H9 (cell line): ENCODE data around the gene STX17. TPM values are rescaled to one million over a fixed set of nuclear protein-coding genes. Genes with fewer than 3 reads are reported as not detected.
A peak's percentile ranks its signal among the peaks of the same experiment; 100 is the strongest.

Source experiments
- DNase-seq: peaks from one replicate; pipeline ENCODE4 v3.0.0-alpha.2; 2017
- H2AFZ ChIP-seq: one replicate; pipeline ENCODE4 v1.6.1; 2013; ENCODE audit warnings: mild to moderate bottlenecking, low read length, control low read depth, moderate library complexity
- H2AK5ac ChIP-seq: 2 replicates; pipeline ENCODE4 v1.6.1; 2013; ENCODE audit warnings: low read length, control low read depth, mixed read lengths; ENCODE audit not compliant: insufficient read length
- H2BK120ac ChIP-seq: one replicate; pipeline ENCODE4 v1.6.1; 2013; ENCODE audit warnings: low read depth, mild to moderate bottlenecking, low read length, control low read depth, inconsistent platforms; ENCODE audit not compliant: poor library complexity, severe bottlenecking
- H2BK12ac ChIP-seq: 2 replicates; pipeline ENCODE4 v1.6.1; 2013; ENCODE audit warnings: low read length, control low read depth, mixed read lengths, low read depth; ENCODE audit not compliant: insufficient read length
- H2BK15ac ChIP-seq: 2 replicates; pipeline ENCODE4 v1.6.1; 2013; ENCODE audit warnings: low read depth, low read length, control low read depth
- H2BK20ac ChIP-seq: one replicate; pipeline ENCODE4 v1.6.1; 2013; ENCODE audit warnings: low read depth, mild to moderate bottlenecking, low read length, control low read depth, inconsistent platforms; ENCODE audit not compliant: poor library complexity, severe bottlenecking
- H2BK5ac ChIP-seq: 2 replicates; pipeline ENCODE4 v1.6.1; 2013; ENCODE audit warnings: low read length, control low read depth, mixed read lengths; ENCODE audit not compliant: insufficient read length
- H3K14ac ChIP-seq: 2 replicates; pipeline ENCODE4 v1.6.1; 2013; ENCODE audit warnings: low read length, control low read depth; ENCODE audit not compliant: insufficient read depth
- H3K18ac ChIP-seq: 2 replicates; pipeline ENCODE4 v1.6.1; 2013; ENCODE audit warnings: low read depth, mild to moderate bottlenecking, mixed read lengths, low read length, control low read depth; ENCODE audit not compliant: insufficient read length
- H3K23ac ChIP-seq: 2 replicates; pipeline ENCODE4 v1.6.1; 2013; ENCODE audit warnings: low read length, control low read depth, mixed read lengths, low read depth; ENCODE audit not compliant: insufficient read length
- H3K23me2 ChIP-seq: 2 replicates; pipeline ENCODE4 v1.6.1; 2013; ENCODE audit warnings: low read depth, mild to moderate bottlenecking, mixed read lengths, low read length, control low read depth; ENCODE audit not compliant: insufficient read length, poor library complexity, severe bottlenecking
- H3K27ac ChIP-seq: 2 replicates; pipeline ENCODE4 v1.5.1; 2013; ENCODE audit warnings: low read length, control low read depth, mixed read lengths, low read depth; ENCODE audit not compliant: insufficient read length
- H3K27me3 ChIP-seq: 2 replicates; pipeline ENCODE4 v1.6.1; 2013; ENCODE audit warnings: low read length, control low read depth, inconsistent platforms; ENCODE audit not compliant: insufficient read depth
- H3K4ac ChIP-seq: 2 replicates; pipeline ENCODE4 v1.6.1; 2013; ENCODE audit warnings: low read depth, mild to moderate bottlenecking, control low read depth, inconsistent platforms, low read length, moderate library complexity
- H3K4me1 ChIP-seq: 2 replicates; pipeline ENCODE4 v1.6.1; 2013; ENCODE audit warnings: low read length, control low read depth, inconsistent platforms; ENCODE audit not compliant: insufficient read depth
- H3K4me2 ChIP-seq: 2 replicates; pipeline ENCODE4 v1.6.1; 2013; ENCODE audit warnings: low read length, control low read depth, mixed read lengths; ENCODE audit not compliant: insufficient read length, insufficient read depth
- H3K56ac ChIP-seq: 2 replicates; pipeline ENCODE4 v1.6.1; 2013; ENCODE audit warnings: low read depth, mild to moderate bottlenecking, mixed read lengths, low read length, control low read depth; ENCODE audit not compliant: insufficient read length
- H3K79me1 ChIP-seq: 2 replicates; pipeline ENCODE4 v1.6.1; 2013; ENCODE audit warnings: low read depth, mild to moderate bottlenecking, moderate library complexity, low read length, control low read depth, inconsistent platforms; ENCODE audit not compliant: insufficient read depth, poor library complexity, severe bottlenecking
- H3K79me2 ChIP-seq: 2 replicates; pipeline ENCODE4 v1.6.1; 2013; ENCODE audit warnings: low read length, control low read depth, inconsistent platforms; ENCODE audit not compliant: insufficient read depth
- H3K9ac ChIP-seq: 2 replicates; pipeline ENCODE4 v1.6.1; 2013; ENCODE audit warnings: low read length, control low read depth, mixed read lengths; ENCODE audit not compliant: insufficient read length; ENCODE audit errors: extremely low read depth
- H3K9me3 ChIP-seq: one replicate; pipeline ENCODE4 v1.6.1; 2013; ENCODE audit warnings: low read depth, low read length, inconsistent platforms; ENCODE audit not compliant: control insufficient read depth
- H3T11ph ChIP-seq: one replicate; pipeline ENCODE4 v1.6.1; 2013; ENCODE audit warnings: mild to moderate bottlenecking, low read length, control low read depth, inconsistent platforms
- H4K20me1 ChIP-seq: one replicate; pipeline ENCODE4 v1.6.1; 2013; ENCODE audit not compliant: control insufficient read depth, insufficient read length, insufficient read depth
- H4K5ac ChIP-seq: 2 replicates; pipeline ENCODE4 v1.6.1; 2013; ENCODE audit warnings: low read depth, mild to moderate bottlenecking, mixed read lengths, low read length, control low read depth; ENCODE audit not compliant: insufficient read length
- H4K8ac ChIP-seq: replicated peaks from 2 replicates; pipeline ENCODE4 v1.6.1; 2013; ENCODE audit warnings: low read length, control low read depth, mixed read lengths, low read depth; ENCODE audit not compliant: insufficient read length
- H4K91ac ChIP-seq: 2 replicates; pipeline ENCODE4 v1.6.1; 2013; ENCODE audit warnings: low read depth, mild to moderate bottlenecking, moderate library complexity, mixed read lengths, low read length, control low read depth; ENCODE audit not compliant: insufficient read length
- H3K27ac Mint-ChIP-seq, 3 experiments: 2 replicates in 2 of 3; 3 replicates in 1 of 3; pipeline ENCODE4 v1.8.0; 2020 to 2021; ENCODE audit warnings: mixed read lengths in 3 of 3, mild to moderate bottlenecking in 1 of 3, moderate library complexity in 1 of 3
- H3K27me3 Mint-ChIP-seq: 2 replicates; pipeline ENCODE4 v1.8.0; 2021; ENCODE audit warnings: low read depth, mild to moderate bottlenecking, moderate library complexity, mixed read lengths
- H3K36me3 Mint-ChIP-seq, 3 experiments: 2 replicates in 2 of 3; 3 replicates in 1 of 3; pipeline ENCODE4 v1.8.0; 2020 to 2021; ENCODE audit warnings: low read depth in 3 of 3, mixed read lengths in 3 of 3; ENCODE audit not compliant: insufficient read depth in 1 of 3
- H3K4me1 Mint-ChIP-seq, 2 experiments: 2 replicates each; pipeline ENCODE4 v1.8.0; 2020; ENCODE audit warnings: mixed read lengths in 2 of 2
- H3K4me3 Mint-ChIP-seq, 2 experiments: 2 replicates in 1 of 2; 3 replicates in 1 of 2; pipeline ENCODE4 v1.8.0; 2020 to 2021; ENCODE audit warnings: mild to moderate bottlenecking in 2 of 2, mixed read lengths in 2 of 2, moderate library complexity in 1 of 2
- H3K9me3 Mint-ChIP-seq, 2 experiments: 2 replicates in 1 of 2; 3 replicates in 1 of 2; pipeline ENCODE4 v1.8.0; 2020; ENCODE audit warnings: mild to moderate bottlenecking in 2 of 2, mixed read lengths in 2 of 2, moderate library complexity in 1 of 2
- CTCF ChIP-seq: fragments of 200-600 bp; sonication (generic); conservative IDR thresholded peaks from 3 replicates; pipeline ENCODE4 v1.8.0; 2021; ENCODE audit warnings: antibody characterized with exemption, mild to moderate bottlenecking
- WGBS: extraction: QIAGEN DNeasy Blood & Tissue Kit; methylation state at CpG from one replicate; pipeline ENCODE4 v1.1.7; 2013; ENCODE audit warnings: missing lambda C conversion rate, low lambda C conversion rate, mixed read lengths; ENCODE audit not compliant: insufficient read length; ENCODE audit errors: extremely low coverage; 5-methylcytosine and 5-hydroxymethylcytosine counted together
- total RNA-seq: library from RNA; stranded (reverse); gene quantifications from 2 replicates; pipeline ENCODE4 v1.2.1, GENCODE V29; 2021

STX17 gene
- total RNA-seq, 1 experiment from 2014 or later, result 21.2 TPM

- Histone ChIP-seq H3K18ac (no peak overlapping the region), H3K27ac (no peak overlapping the region), H3K79me2 (no peaks in the 10 kb centered on the region), H2BK20ac (no peak overlapping the region), H3K23ac (no peak overlapping the region), H3K23me2 (no peaks in the 10 kb centered on the region), H2BK15ac (no peak overlapping the region), H2AK5ac (no peak overlapping the region), H3K79me1 (no peaks in the 10 kb centered on the region), H2BK12ac (no peak overlapping the region), H3K27me3 (no peaks in the 10 kb centered on the region), H2BK5ac (no peak overlapping the region), H3K9me3 (no peaks in the 10 kb centered on the region), H3K4ac (no peak overlapping the region), H4K5ac (no peak overlapping the region), H3T11ph (no peak overlapping the region), H4K20me1 (no peaks in the 10 kb centered on the region), H3K9ac (no peak overlapping the region), H3K14ac (no peak overlapping the region), H4K91ac (no peak overlapping the region), H3K56ac (no peak overlapping the region), H2BK120ac (no peak overlapping the region), H3K4me1 (no peaks in the 10 kb centered on the region), H3K4me2 (no peak overlapping the region), H4K8ac (no peak overlapping the region), H2AFZ (no peak overlapping the region)
- Mint-ChIP-seq H3K9me3 (no peaks in the 10 kb centered on the region), H3K27ac (0 out of 7 replicates have a peak overlapping the region, but pooled peaks of 1 of the 3 experiments have one; percentile 22), H3K27me3 (no peaks in the 10 kb centered on the region), H3K4me3 (no peak overlapping the region), H3K4me1 (peaks cover 15 to 20% of the 10 kb centered on the region in 2 experiments), H3K36me3 (no peaks in the 10 kb centered on the region)
- no peak for DNase-seq
- TF ChIP-seq CTCF, result no peak
- WGBS, result no CpG with 5 or more reads among the region's 3 CpGs
These were observed 70.8 kb downstream of the STX17 start for GRCh38 chr9:99977033-99977792.
